Forelimb muscle (tissue), 1 donor: ENCODE results near the gene SLC1A5. TPM values are rescaled to one million over a fixed set of nuclear protein-coding genes. Genes with fewer than 3 reads are reported as not detected.

Experiments used
- DNase-seq: peaks from one replicate; pipeline ENCODE4 v3.0.0-alpha.2; 2013; ENCODE audit warnings: low read depth
- polyA plus RNA-seq: library from polyadenylated mRNA; unstranded; fragments of 120-200 nt; gene quantifications from one replicate; pipeline ENCODE4 v1.2.1, GENCODE V29; 2013; ENCODE audit not compliant: insufficient read length

SLC1A5 gene
- polyA plus RNA-seq, 1 donor, result 20.6 TPM

GRCh38 chr19:46725859-46726393 is 62.5 kb downstream of the SLC1A5 start:
- no peak for DNase-seq

- DNase-seq, result no peak
These were observed 63.2 kb downstream of the SLC1A5 start for GRCh38 chr19:46725036-46725820.

Other genes with a start within 250 kb of the SLC1A5 start
- gene CALM3, start 187.3 kb downstream of the SLC1A5 start, polyA plus RNA-seq, result 185 TPM
- 3.5 TPM for gene PTGIR, start 163.5 kb downstream of the SLC1A5 start, polyA plus RNA-seq
- gene GNG8, start 152.4 kb downstream of the SLC1A5 start, polyA plus RNA-seq, result 0.97 TPM
- gene DACT3, start 127.4 kb downstream of the SLC1A5 start, polyA plus RNA-seq, result 15.2 TPM
- gene PRKD2, start 71.5 kb downstream of the SLC1A5 start, polyA plus RNA-seq, result 20.7 TPM
- 19.0 TPM for gene FKRP, start 42.5 kb downstream of the SLC1A5 start, polyA plus RNA-seq
- 46.7 TPM for gene STRN4, start 42.1 kb downstream of the SLC1A5 start, polyA plus RNA-seq
- 53.2 TPM for gene AP2S1, start 62.3 kb upstream of the SLC1A5 start, polyA plus RNA-seq
- gene ARHGAP35, start 72.4 kb upstream of the SLC1A5 start, polyA plus RNA-seq, result 36.5 TPM
- 1.3 TPM for gene NPAS1, start 231.2 kb upstream of the SLC1A5 start, polyA plus RNA-seq